Astrocyte (in vitro differentiated cells and primary cell): ENCODE results near the gene ZNF362. TPM values are rescaled to one million over a fixed set of nuclear protein-coding genes. Genes with fewer than 3 reads are reported as not detected.
A peak's percentile ranks its signal among the peaks of the same experiment; 100 is the strongest.

ENCODE experiments used
- DNase-seq: peaks from one replicate; pipeline ENCODE4 v3.0.0-alpha.2; 2010; ENCODE audit warnings: low read depth
- FAIRE-seq: peaks from 2 replicates; lab custom pipeline; 2011; peaks lifted over from hg19 to GRCh38; lab: Jason Lieb, UNC
- H2AFZ ChIP-seq: 2 replicates; pipeline ENCODE4 v1.6.0; 2012; ENCODE audit warnings: low read depth, low read length, inconsistent platforms
- H3K27ac ChIP-seq: 2 replicates; pipeline ENCODE4 v1.5.1; 2011; ENCODE audit warnings: low read depth, low read length, inconsistent platforms
- H3K27me3 ChIP-seq: 2 replicates; pipeline ENCODE4 v1.6.0; 2011; ENCODE audit warnings: low read length, inconsistent platforms; ENCODE audit not compliant: insufficient read depth
- H3K36me3 ChIP-seq: 2 replicates; pipeline ENCODE4 v1.5.1; 2011; ENCODE audit warnings: low read length, inconsistent platforms; ENCODE audit not compliant: insufficient read depth
- H3K4me1 ChIP-seq: 2 replicates; pipeline ENCODE4 v1.5.1; 2011; ENCODE audit warnings: low read length, inconsistent platforms; ENCODE audit not compliant: insufficient read depth
- H3K4me2 ChIP-seq: 2 replicates; pipeline ENCODE4 v1.6.0; 2012; ENCODE audit warnings: low read length, inconsistent platforms
- H3K4me3 ChIP-seq: 2 replicates; pipeline ENCODE4 v1.5.1; 2011; ENCODE audit warnings: low read depth, mild to moderate bottlenecking, low read length, inconsistent platforms; ENCODE audit not compliant: insufficient read depth
- H3K79me2 ChIP-seq: 2 replicates; pipeline ENCODE4 v1.6.0; 2012; ENCODE audit warnings: mild to moderate bottlenecking, low read length, inconsistent platforms; ENCODE audit not compliant: insufficient read depth
- H3K9ac ChIP-seq: 2 replicates; pipeline ENCODE4 v1.6.0; 2012; ENCODE audit warnings: mild to moderate bottlenecking, low read length, inconsistent platforms
- H3K9me3 ChIP-seq: 2 replicates; pipeline ENCODE4 v1.5.1; 2012; ENCODE audit warnings: low read depth, mild to moderate bottlenecking, low read length, inconsistent platforms; ENCODE audit not compliant: insufficient read depth
- H4K20me1 ChIP-seq: 2 replicates; pipeline ENCODE4 v1.6.0; 2012; ENCODE audit warnings: low read length, inconsistent platforms; ENCODE audit not compliant: insufficient read depth
- H3K27ac Mint-ChIP-seq: one replicate; pipeline ENCODE4 v1.8.0; 2021; ENCODE audit warnings: mild to moderate bottlenecking, mixed read lengths; ENCODE audit not compliant: unreplicated experiment
- H3K27me3 Mint-ChIP-seq: one replicate; pipeline ENCODE4 v1.8.0; 2021; ENCODE audit warnings: low read depth, mixed read lengths; ENCODE audit not compliant: unreplicated experiment
- H3K36me3 Mint-ChIP-seq: one replicate; pipeline ENCODE4 v1.8.0; 2021; ENCODE audit warnings: low read depth, mixed read lengths; ENCODE audit not compliant: unreplicated experiment
- H3K4me1 Mint-ChIP-seq: one replicate; pipeline ENCODE4 v1.8.0; 2021; ENCODE audit warnings: low read depth, mixed read lengths; ENCODE audit not compliant: unreplicated experiment
- H3K4me3 Mint-ChIP-seq: one replicate; pipeline ENCODE4 v1.8.0; 2021; ENCODE audit warnings: mild to moderate bottlenecking, moderate library complexity, mixed read lengths; ENCODE audit not compliant: unreplicated experiment
- H3K9me3 Mint-ChIP-seq: one replicate; pipeline ENCODE4 v1.8.0; 2021; ENCODE audit warnings: mild to moderate bottlenecking, mixed read lengths; ENCODE audit not compliant: unreplicated experiment
- EZH2 ChIP-seq: IDR thresholded peaks from 2 replicates; pipeline ENCODE4 v1.6.1; 2012; ENCODE audit warnings: mild to moderate bottlenecking, low read length, inconsistent platforms; ENCODE audit not compliant: insufficient read depth
- total RNA-seq: library from RNA; stranded (reverse); gene quantifications from 2 replicates; pipeline ENCODE4 v1.2.1, GENCODE V29; 2021
- TF ChIP-seq, protein P1 (sequence below): IDR thresholded peaks from 2 replicates; pipeline ENCODE4 v1.5.1; 2011; ENCODE audit warnings: low read depth, mild to moderate bottlenecking, inconsistent platforms, low read length, moderate library complexity; ENCODE audit not compliant: insufficient read depth

ZNF362 gene
- total RNA-seq, 1 donor from 2014 or later: 38.7 TPM

DNA sequence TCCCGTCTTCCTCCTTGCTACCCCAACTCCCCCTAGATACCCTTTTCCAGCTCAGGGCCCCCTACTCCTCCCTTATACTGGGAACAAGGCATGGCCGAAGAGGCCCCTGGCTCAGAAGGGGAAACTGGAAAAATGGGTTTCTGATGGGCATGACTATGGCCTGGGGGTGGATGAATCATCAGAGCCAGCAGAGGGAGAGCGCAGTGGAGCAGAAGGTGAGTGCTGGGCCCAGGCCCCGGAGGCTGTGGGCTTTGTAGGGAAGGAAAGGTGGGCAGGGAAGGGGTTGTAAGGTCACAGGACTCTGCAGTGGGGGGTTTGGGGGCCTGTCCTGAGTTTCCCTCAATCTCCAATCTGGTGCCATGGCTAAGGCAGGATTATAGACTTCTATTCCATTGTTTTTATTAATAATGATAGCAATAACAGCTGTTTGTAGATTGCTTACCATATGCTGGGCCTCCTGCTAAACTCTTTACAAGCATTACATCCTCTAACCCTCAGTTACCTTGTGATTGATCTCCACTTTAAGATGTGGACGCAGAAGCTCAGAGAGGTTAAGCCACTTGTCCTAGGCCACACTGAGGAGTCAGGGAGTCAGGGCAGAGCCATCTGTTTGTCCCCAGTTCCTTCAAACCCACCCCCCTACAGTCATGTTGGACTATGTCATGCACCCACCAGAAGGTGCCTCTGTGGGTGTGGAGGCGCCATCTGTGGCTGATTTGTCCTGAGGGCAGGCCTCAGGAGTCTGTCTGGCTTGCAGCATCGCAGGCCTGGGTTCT lies 36.2 kb upstream of the ZNF362 start:
- Histone ChIP-seq H4K20me1 (no peaks in the 10 kb centered on the region), H3K9me3 (peaks cover 3% of the 10 kb centered on the region), H3K4me2 (no peak overlapping the region), H3K27ac (no peak overlapping the region), H2AFZ (no peak overlapping the region), H3K4me1 (peaks cover 8% of the 10 kb centered on the region), H3K79me2 (no peaks in the 10 kb centered on the region), H3K36me3 (no peaks in the 10 kb centered on the region), H3K27me3 (no peaks in the 10 kb centered on the region), H3K4me3 (no peak overlapping the region), H3K9ac (no peak overlapping the region)
- no peak overlapping the region for H3K4me3 Mint-ChIP-seq
- FAIRE-seq (no peak), DNase-seq (peak; percentile 36)
- H3K9me3 Mint-ChIP-seq: peaks cover 2% of the 10 kb centered on the region
- TF ChIP-seq EZH2: no peak
- TF ChIP-seq, protein P1, sequence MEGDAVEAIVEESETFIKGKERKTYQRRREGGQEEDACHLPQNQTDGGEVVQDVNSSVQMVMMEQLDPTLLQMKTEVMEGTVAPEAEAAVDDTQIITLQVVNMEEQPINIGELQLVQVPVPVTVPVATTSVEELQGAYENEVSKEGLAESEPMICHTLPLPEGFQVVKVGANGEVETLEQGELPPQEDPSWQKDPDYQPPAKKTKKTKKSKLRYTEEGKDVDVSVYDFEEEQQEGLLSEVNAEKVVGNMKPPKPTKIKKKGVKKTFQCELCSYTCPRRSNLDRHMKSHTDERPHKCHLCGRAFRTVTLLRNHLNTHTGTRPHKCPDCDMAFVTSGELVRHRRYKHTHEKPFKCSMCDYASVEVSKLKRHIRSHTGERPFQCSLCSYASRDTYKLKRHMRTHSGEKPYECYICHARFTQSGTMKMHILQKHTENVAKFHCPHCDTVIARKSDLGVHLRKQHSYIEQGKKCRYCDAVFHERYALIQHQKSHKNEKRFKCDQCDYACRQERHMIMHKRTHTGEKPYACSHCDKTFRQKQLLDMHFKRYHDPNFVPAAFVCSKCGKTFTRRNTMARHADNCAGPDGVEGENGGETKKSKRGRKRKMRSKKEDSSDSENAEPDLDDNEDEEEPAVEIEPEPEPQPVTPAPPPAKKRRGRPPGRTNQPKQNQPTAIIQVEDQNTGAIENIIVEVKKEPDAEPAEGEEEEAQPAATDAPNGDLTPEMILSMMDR: no peak
- H3K36me3 Mint-ChIP-seq: no peaks in the 10 kb centered on the region
- no peak overlapping the region for H3K27ac Mint-ChIP-seq
- peaks cover 10% of the 10 kb centered on the region for H3K4me1 Mint-ChIP-seq
- peaks cover 4% of the 10 kb centered on the region for H3K27me3 Mint-ChIP-seq

DNA sequence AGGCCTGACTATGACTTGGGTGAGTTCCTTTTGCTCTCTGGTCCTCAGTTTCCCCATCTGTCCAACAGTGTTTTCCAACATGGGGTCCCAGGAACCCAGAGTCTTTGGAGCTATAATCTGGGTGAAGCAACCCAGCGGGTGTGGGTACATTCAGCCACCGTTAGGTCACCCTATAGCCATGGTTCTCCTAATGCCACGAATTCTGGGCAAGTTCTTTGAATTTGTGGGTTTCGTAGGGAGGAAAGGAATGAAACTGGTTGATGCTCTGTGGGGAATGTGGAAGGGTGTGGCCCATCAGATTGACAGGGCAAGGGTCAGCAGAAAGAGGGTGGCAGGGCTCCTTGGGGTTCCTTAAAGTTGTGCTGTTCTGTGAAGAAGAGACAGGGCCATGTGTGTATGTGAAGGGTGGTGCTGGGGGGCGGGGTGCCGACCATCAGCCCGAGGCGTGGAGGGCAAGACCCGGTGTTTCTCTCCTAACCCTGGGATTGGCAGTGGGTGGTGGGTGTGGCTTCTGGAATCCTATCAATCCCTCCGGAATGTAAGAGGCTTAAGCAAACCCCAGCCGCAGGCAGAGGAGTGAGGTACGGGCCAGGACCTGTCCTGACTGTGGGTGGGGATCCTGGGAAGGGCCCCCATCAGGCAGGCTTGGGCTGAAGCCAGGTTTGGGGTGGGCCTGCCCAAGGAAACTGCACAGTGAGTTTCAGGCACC lies 35.5 kb upstream of the ZNF362 start:
- no peak overlapping the region for H3K4me3 ChIP-seq
- H2AFZ ChIP-seq: no peak overlapping the region
- Mint-ChIP-seq H3K4me3 (no peak overlapping the region), H3K36me3 (no peaks in the 10 kb centered on the region), H3K4me1 (peaks cover 10% of the 10 kb centered on the region), H3K9me3 (peaks cover 3% of the 10 kb centered on the region), H3K27me3 (peaks cover 4% of the 10 kb centered on the region), H3K27ac (no peak overlapping the region)
- no peaks in the 10 kb centered on the region for H4K20me1 ChIP-seq
- FAIRE-seq (no peak), DNase-seq (peak; percentile 42)
- peaks cover 8% of the 10 kb centered on the region for H3K4me1 ChIP-seq
- H3K36me3 ChIP-seq: no peaks in the 10 kb centered on the region
- H3K9ac ChIP-seq: no peak overlapping the region
- no peak overlapping the region for H3K4me2 ChIP-seq
- no peaks in the 10 kb centered on the region for H3K79me2 ChIP-seq
- H3K27ac ChIP-seq: no peak overlapping the region
- no peak for TF ChIP-seq EZH2
- TF ChIP-seq, protein P1: no peak
- H3K9me3 ChIP-seq: peaks cover 3% of the 10 kb centered on the region
- no peaks in the 10 kb centered on the region for H3K27me3 ChIP-seq

DNA sequence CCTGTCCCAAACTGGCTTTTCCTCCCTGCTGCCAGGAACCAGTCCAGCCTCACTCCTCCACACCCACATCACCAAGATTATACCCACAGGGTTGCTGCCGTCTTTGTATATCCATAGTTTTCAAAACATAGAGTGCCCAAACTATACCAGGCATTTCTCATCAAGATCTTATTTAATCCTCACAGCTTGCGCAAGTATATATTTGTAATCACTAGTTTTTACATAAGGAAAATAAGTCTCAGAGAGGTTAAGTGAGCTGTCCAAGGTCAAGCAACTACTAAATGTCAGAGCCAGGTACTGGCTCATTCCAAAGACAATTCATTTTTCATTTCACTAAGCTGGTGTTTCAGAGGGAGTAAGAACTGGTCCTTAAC lies 34.9 kb upstream of the ZNF362 start:
- Mint-ChIP-seq H3K4me3 (no peak overlapping the region), H3K27ac (no peak overlapping the region)
- TF ChIP-seq, protein P1: no peak
- TF ChIP-seq EZH2: no peak

More for the DNA sequence above, 34.9 kb upstream of the ZNF362 start:
- Histone ChIP-seq H4K20me1 (no peaks in the 10 kb centered on the region), H3K4me3 (no peak overlapping the region), H3K4me2 (no peak overlapping the region), H3K36me3 (no peaks in the 10 kb centered on the region), H3K4me1 (peaks cover 8% of the 10 kb centered on the region), H2AFZ (no peak overlapping the region), H3K79me2 (no peaks in the 10 kb centered on the region), H3K27me3 (no peaks in the 10 kb centered on the region), H3K9ac (no peak overlapping the region), H3K27ac (no peak overlapping the region), H3K9me3 (peaks cover 3% of the 10 kb centered on the region)
- no peak for FAIRE-seq
- peaks cover 4% of the 10 kb centered on the region for H3K27me3 Mint-ChIP-seq
- peaks cover 3% of the 10 kb centered on the region for H3K9me3 Mint-ChIP-seq
- no peak for DNase-seq
- peaks cover 10% of the 10 kb centered on the region for H3K4me1 Mint-ChIP-seq
- H3K36me3 Mint-ChIP-seq: no peaks in the 10 kb centered on the region
